Measurements from ENCODE around the gene SV2B.

SV2B gene

GRCh38 chr15:91238644-91239425 is 138.8 kb downstream of the SV2B start:
- DNase-seq: no peak

- DNase-seq: no peak
Measured at GRCh38 chr15:91243826-91244225, 143.8 kb downstream of the SV2B start.

- DNase-seq: no peak
Measured at GRCh38 chr15:91244919-91245318, 144.9 kb downstream of the SV2B start.

- DNase-seq: no peak
Measured at GRCh38 chr15:91246998-91247397, 146.9 kb downstream of the SV2B start.

- DNase-seq: no peak
Measured at GRCh38 chr15:91249591-91249990, 149.5 kb downstream of the SV2B start.

GRCh38 chr15:91252322-91252721 is 152.3 kb downstream of the SV2B start:
- DNase-seq: no peak

GRCh38 chr15:91252756-91253155 is 152.7 kb downstream of the SV2B start:
- DNase-seq: no peak

- no peak for DNase-seq
Measured at GRCh38 chr15:91253605-91254004, 153.5 kb downstream of the SV2B start.

- no peak for DNase-seq
Measured at GRCh38 chr15:91254766-91255165, 154.7 kb downstream of the SV2B start.

GRCh38 chr15:91255670-91256192 is 155.7 kb downstream of the SV2B start:
- no peak for DNase-seq

GRCh38 chr15:91257746-91258414 is 157.8 kb downstream of the SV2B start:
- no peak for DNase-seq

GRCh38 chr15:91258415-91258759 is 158.3 kb downstream of the SV2B start:
- no peak for DNase-seq

GRCh38 chr15:91259077-91259476 is 159.0 kb downstream of the SV2B start:
- DNase-seq: no peak

GRCh38 chr15:91261345-91261744 is 161.3 kb downstream of the SV2B start:
- no peak for DNase-seq

GRCh38 chr15:91263632-91264531 is 163.8 kb downstream of the SV2B start:
- DNase-seq: no peak

- no peak for DNase-seq
Measured at GRCh38 chr15:91264651-91265351, 164.7 kb downstream of the SV2B start.

- DNase-seq: no peak
Measured at GRCh38 chr15:91265416-91265940, 165.4 kb downstream of the SV2B start.

GRCh38 chr15:91268510-91268909 is 168.5 kb downstream of the SV2B start:
- no peak for DNase-seq

GRCh38 chr15:91270747-91271146 is 170.7 kb downstream of the SV2B start:
- no peak for DNase-seq

GRCh38 chr15:91271565-91272153 is 171.6 kb downstream of the SV2B start:
- DNase-seq: no peak

- no peak for DNase-seq
Measured at GRCh38 chr15:91275844-91276243, 175.8 kb downstream of the SV2B start.

GRCh38 chr15:91278951-91279350 is 178.9 kb downstream of the SV2B start:
- no peak for DNase-seq
